ENCODE measurements around the gene KRT78. TPM values are rescaled to one million over a fixed set of nuclear protein-coding genes. Genes with fewer than 3 reads are reported as not detected.

KRT78 gene
- total RNA-seq, 1 donor from 2014 or later, result not detected

DNA sequence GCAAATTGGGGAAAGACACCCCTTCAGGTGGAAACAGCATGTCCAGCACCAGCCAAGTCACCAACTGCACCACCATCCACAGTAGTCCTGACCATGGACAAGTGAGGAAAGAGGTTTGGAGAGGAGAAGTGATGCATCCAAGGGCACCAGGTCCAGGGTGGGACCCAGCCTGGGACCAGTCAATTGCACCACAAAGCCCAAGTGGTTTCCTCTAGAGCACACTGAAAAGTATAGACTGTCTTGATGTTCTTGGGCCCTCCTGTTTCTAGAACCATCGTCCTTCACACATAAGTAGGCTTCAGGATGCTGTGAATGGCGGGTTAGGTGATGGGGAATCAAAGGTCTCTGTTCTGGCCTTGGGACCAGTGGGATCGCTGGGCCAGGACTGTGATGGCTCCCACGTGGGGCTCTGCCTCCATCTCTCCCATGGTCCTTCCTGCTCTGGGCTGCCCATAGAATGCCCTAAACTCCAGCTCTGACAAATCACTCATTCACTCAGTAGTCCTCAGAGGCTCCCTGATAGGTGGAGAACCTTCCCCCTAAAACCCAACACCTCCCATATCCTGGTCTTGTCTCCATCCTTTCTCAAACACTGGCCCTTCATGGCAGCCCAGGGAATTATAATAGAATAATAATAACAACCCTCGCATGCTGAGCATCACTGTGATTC lies 23.9 kb downstream of the KRT78 start:
- intact Hi-C loops (cut with micrococcal nuclease), result no loop called here

DNA sequence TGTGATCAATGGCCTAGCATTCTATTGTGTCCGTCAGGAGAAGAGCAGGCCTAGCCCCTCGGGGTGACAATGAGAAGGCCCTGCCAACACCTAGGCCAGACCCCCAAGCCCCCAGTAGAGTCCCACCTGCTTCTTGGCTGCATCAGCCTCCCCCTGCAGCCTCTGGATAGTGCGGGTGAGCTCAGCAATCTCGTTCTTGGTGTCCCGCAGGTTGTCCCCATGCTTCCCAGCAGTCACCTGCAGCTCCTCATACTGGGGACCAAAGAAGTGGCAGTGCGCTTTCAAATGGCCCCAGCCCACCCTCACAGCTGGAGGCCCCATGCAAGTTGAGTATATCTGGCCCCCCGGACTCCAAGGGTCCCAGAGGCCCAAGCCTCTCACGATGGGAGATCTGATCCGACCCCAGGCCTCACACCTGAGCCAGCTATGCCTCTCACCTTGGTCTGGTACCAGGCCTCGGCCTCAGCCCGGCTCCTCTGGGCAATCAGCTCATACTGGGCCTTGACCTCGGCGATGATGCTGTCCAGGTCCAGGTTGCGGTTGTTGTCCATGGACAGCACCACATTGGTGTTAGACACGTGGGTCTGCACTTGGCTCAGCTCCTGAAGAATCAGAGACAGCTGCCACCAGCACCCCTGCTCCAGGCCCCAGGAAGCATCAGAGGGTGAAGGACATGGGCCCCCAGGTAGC lies 24.9 kb downstream of the KRT78 start:
- intact Hi-C loops (cut with micrococcal nuclease), result no loop called here

DNA sequence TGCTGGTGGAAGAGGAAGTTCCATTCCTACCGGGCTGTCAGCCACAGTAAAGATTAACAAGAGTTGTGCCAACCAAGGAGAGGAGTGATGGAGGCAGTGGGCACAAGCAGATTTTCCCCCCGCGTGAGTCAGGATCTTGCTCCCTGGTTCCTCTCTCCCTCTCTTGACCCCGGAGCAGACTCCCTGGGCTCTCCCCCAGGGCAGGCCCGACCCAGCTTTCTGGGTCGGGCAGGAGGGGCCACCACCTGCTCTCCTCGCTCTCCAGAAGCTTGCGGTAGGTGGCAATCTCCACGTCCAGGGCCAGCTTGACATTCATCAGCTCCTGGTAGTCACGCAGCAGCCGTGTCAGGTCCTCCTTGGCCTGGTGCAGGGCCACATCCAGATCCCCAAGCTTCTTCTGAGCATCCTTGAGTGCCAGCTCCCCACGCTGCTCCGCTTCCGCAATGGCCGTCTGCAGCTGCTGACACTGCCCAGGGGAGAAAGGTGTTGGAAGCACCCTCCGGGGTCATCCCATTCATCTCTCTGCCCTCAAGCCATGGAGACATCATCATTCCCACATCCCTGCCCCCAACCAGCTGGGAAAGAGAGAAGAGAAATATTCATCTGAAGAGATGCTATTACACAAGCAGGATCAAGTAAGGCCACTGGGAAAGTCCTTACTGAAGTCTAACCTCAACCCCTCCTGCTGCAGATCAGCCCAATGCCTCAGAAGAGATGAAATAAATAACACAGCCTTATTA lies 25.9 kb downstream of the KRT78 start:
- intact Hi-C loops (cut with micrococcal nuclease), result no loop called here

DNA sequence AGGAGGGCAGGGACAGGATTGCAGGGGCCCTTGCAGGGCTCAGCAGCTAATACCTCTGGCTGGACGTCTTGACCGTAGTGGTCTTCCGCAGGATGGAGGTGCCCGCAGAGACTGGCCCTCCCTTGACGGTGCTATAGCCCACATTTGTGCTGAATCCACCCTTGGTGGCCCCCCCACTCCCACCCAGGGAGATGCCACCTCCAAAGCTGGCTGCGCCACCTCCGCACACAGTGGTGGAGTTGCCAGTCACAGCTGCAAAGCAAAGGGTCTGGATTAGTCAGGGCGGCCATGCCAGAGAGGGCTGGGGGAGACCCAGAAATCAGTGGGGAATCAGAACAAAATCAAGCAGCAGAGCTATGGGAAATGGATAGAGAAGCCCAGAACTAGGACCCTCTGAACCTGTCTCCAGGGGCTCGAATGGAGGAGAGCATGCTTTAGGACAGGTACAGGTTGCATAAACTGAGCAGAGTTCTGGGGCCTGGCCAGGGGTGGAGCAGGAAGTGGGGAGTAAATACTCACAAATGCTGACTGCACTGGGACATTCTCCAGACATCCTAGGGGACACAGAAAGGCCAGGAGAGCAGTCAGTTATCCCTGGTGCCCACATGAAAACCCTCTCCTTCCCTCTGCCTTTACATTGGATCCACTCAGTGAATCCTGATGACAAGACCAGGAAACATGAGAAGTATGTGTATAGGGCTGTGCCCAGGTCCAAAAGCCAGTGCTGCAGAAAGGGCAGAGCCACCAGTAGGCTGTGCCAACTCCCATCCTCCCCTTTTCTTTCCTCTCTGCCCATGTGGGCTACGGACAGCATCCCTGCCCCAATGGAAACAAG lies 26.8 kb downstream of the KRT78 start:
- intact Hi-C loops (cut with micrococcal nuclease), result no loop called here

- intact Hi-C loops (cut with micrococcal nuclease), result no loop called here
Observed at GRCh38 chr12:52821071-52821730, 27.6 kb downstream of the KRT78 start.

- intact Hi-C loops (cut with micrococcal nuclease), result no loop called here
Observed at GRCh38 chr12:52820521-52820920, 28.3 kb downstream of the KRT78 start.

DNA sequence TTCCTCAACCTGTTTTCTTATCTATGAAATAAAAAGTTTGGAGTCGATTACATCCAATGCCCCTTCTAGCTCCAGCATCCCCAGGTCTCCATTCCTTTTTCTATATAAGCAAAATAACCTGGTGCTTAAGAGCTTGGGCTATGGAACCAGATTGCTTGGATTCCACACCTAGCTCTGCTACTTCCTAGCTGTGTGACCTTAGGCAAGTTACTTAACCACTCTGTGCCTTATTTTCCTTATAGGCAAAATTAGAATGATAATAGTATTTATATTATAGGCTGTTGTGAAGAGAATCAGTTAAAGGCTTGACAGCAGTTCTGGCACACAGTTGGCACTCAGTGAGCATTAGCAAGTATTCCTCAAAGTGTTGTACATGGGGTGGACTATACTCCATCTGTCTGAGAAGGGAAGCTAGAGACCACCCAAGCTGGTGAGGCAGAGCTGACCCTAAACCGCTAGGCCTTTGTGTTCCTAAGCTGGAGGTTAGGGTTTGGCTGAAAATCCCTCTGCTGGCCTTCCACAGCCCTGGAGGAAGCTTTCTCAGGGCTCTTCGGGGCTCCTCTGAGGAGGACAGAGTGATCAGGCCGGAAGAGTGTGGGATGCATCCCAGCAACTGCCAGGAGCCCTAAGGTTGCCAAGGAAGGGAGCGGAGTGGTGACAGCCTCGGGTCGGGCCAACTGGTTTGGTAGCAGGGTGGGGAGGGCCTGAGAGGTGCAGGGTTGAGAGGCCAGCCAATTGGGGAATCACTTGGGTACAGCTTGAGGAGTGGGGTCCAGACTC lies 28.9 kb downstream of the KRT78 start:
- intact Hi-C loops (cut with micrococcal nuclease), result no loop called here

DNA sequence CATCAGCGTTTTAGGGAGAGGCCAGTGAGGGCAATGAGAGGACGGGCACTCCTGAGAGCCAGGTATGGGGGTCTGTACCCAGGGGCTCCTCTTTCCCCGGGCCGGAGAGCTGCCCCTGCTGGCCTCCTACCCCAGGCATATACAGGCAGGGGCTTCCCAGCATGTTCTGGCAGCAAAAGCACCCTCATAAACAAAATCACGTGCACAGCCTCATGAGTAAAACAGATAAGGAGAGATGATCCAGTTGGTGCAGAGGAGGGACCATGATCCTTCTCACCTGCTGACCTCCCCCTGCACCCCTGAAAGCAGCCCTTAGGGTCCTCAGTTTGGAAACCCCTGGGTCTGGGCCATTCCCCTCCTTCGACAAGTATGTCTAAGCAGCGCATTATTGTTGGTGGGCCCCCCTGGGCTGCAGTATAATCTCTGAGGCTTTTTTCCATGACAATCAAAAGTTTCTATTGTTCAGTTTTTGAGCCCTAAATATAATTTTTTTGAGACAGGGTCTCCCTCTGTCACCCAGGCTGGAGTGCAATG lies 29.8 kb downstream of the KRT78 start:
- intact Hi-C loops (cut with micrococcal nuclease), result no loop called here

DNA sequence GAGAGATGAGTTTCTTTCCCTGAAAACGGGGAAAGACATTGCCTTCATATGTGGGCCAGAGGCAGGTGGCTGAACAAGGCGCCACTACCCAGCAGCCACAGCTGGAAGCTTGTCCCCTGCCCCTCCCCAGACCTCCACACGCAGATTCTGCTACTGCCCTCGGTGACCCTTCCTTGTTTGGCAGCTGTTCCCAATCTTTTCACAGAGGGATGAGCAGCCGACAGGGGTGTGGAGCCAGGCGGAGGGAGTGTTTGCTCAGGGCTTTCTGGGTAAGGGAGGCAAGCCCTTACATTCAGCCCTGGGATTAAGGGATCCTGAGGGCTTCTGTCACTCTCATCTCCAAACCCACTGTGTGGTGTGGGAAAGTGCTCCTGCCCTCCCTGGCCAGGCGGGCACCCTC lies 30.4 kb downstream of the KRT78 start:
- intact Hi-C loops (cut with micrococcal nuclease), result no loop called here

DNA sequence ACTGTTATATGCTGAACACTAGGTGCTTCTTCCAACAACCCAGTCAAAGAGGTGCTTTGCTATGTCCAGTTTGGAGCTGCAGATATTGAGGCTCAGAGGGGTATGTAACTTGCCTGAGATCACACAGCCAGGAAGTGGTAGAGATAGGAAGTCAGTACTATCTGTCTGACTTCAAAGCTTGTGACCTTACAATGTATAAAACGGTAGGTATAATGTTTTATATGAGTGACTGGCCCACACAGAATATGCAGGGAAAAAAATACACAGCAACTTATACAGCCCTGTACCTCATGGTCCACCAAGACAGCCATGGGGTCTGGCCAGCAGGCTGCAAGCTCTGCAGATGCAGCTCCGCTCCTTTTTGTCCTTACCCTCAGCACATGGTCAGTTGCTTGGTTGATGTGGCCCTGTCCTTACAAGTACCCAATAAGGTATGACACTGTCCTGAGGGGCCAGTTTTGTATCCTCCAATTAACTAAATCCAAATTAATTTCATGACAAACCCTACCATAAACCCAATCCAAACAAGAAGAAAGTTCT lies 31.0 kb downstream of the KRT78 start:
- intact Hi-C loops (cut with micrococcal nuclease), result no loop called here

DNA sequence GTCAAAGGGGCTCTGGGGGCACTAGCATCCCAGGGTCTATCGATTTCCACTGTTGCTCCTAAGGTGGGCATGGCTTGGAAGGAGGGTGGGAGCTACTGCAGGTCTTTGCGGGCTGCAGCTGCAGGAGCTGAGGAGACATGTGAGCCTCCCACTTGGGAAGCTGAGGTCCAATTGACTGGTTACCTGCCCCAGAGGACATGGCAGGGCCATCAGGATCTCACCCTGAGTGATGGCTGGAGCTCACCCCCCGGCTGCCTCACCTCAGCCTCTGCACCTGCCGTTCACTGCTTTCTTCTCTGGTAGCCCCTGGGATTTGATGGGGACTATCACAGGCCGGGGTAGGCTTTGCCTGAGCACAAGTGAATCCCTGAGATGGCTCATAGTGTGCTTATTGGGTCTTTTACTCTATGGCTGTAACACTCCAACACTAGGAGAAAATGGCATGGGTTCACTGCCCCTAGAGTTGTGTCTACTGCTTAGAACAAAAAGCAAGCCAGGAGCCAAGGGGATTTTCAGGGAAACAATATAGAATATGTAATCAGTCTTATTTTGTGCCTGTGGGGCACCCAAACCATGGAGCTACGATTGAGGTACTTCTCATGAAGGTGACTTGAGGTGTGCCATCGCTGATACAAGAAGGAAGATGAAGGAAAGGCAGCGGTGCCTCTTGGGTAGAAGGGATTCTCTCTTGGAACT lies 31.6 kb downstream of the KRT78 start:
- intact Hi-C loops (cut with micrococcal nuclease), result no loop called here

DNA sequence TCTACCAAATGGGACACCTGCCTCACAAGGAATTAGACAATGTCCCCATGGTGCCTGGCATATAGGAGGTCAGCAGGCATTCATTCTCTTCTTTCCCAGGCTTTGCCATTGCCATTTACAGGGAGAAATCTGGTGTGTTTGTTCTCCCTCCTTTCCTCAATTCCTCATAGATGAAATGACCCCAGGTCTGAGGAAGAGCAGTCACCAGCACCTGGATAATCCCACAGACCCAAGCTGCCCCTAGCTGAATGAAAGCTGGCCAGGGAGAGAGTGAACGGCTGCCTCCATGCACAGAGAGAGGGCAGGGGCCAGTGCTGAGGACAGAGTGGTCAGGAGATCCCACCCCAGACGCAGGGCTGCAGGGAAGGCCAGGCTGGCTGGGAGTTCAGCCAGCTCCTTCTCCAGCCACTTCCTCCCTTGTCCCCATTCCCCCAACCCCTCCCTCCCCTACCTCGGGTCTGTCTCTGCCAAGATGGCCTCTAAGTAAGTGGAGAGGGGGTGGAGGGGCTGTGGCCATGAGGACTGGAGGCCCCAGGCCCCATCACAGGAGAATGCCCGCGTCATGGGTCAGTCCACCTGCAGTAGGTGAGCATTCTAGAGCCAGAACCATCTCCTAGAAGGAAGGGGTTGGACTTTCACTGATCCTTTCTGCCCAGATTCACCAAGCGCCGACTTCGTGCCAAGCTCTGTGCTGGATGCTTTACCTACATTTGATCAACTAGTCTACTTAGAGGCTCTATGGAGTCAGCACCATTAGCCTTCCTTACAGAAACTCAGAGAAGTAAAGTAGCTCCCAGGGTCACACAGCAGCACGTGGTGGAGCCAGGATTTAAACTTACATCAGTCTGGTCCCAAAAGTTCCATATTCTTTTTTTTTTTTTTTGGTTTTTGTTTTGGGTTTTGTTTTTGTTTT lies 32.9 kb downstream of the KRT78 start:
- intact Hi-C loops (cut with micrococcal nuclease), result no loop called here

DNA sequence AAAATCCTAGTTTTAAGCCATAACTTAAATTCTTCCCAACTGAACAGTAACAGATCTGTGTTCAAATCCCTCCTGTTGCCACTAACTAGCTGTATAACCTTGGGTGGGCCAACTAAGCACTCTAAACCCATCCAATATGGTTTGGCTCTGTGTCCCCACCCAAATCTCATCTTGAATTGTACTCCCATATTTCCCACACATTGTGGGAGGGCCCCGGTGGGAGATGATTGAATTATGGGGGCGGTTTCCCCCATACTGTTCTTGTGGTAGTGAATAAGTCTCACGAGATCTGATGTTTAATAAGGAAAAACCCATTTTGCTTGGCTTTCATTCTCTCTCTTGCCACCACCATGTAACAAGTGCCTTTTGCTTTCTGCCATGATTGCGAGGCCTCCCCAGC lies 33.6 kb downstream of the KRT78 start:
- intact Hi-C loops (cut with micrococcal nuclease), result no loop called here

- intact Hi-C loops (cut with micrococcal nuclease), result no loop called here
Observed at GRCh38 chr12:52814710-52815155, 34.1 kb downstream of the KRT78 start.

GRCh38 chr12:52813885-52814709 lies 34.7 kb downstream of the KRT78 start, which contains the start of gene KRT4:
TSS of gene KRT4 (minus strand) at chr12:52814116. CDS start at chr12:52814058, 58 bp downstream.
- intact Hi-C loops (cut with micrococcal nuclease), result no loop called here

DNA sequence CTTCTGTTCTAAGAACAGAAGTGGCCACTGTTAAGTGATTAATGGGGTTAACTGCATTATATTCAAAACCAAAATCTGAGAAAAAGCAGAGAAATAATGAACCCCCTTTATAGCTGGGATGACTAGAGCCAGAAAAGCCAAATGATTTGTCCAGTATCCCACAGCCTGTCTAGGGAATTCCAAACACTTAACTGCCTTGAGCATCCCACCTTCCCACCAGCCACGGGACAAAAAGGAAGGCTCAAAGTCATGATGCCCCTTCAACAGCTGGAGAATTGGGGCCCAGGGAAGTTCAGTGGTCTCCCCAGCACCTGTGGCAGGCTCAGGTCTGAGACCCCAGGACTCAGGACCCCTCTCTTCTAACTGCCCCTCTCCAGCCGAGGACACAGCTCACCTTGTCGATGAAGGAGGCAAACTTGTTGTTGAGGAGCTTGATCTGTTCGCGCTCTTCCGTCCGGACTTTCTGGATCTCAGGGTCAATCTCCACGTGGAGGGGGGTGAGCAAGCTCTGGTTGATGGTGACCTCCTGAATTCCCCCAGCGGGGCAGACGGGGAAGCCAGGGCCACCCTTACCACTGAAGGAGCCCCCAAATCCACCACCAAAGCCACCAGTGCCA lies 35.5 kb downstream of the KRT78 start:
- intact Hi-C loops (cut with micrococcal nuclease), result no loop called here

DNA sequence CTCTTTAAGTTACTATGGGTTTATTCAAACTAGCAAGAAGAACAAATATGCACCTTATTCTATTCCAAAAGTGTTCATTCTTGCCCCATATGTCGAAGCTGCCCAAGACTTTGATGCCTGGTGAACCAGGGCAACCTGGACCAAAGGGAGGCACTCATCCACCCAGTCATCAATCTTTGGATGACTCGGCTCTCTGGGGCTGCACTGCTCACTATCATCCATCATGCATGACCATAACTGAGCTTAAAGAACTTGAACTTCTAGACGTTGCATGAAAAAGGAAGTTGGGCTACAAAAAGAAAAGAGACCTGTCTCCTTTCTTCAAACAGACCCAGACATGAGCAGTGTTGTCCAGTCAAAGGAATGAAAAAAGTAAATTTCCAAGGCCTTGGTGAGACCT lies 36.0 kb downstream of the KRT78 start:
- intact Hi-C loops (cut with micrococcal nuclease), result no loop called here

Measured in T-helper 2 cell treated with Interferon-gamma antibody and Interleukin-4, amounts not matched to agents 100 ng/mL and 5 ng/mL, for 36 hours (primary cell).